Measurements from ENCODE around the gene WBP11.

DNA sequence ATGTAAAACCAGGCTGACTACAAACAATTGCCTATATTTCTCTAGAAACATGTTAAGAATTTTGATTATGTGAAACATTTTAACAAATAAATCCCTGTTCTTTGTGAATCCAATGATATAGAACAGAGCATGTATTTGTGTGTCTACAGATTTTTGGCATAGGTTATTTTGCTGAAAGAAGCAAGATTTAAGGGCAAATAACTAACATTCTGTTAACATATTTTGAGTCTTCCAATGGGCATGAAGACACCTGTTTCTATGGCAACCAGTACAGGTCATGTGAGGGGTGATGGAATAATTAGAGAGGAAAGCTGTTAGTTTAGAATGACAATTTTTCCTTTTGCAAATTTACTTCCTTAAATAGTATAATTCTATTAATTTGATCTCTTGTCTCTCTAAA, 31.2 kb upstream of the WBP11 start:
- TF ChIP-seq, protein P1, sequence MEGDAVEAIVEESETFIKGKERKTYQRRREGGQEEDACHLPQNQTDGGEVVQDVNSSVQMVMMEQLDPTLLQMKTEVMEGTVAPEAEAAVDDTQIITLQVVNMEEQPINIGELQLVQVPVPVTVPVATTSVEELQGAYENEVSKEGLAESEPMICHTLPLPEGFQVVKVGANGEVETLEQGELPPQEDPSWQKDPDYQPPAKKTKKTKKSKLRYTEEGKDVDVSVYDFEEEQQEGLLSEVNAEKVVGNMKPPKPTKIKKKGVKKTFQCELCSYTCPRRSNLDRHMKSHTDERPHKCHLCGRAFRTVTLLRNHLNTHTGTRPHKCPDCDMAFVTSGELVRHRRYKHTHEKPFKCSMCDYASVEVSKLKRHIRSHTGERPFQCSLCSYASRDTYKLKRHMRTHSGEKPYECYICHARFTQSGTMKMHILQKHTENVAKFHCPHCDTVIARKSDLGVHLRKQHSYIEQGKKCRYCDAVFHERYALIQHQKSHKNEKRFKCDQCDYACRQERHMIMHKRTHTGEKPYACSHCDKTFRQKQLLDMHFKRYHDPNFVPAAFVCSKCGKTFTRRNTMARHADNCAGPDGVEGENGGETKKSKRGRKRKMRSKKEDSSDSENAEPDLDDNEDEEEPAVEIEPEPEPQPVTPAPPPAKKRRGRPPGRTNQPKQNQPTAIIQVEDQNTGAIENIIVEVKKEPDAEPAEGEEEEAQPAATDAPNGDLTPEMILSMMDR (IDR thresholded peaks at IDR 0.05), result no peak
- no peak for TF ChIP-seq POLR2A (IDR thresholded peaks at IDR 0.05)

Data from right lobe of liver (tissue), 4 donors.